HepG2 (cell line): ENCODE results near the gene CLDN15. TPM values are rescaled to one million over a fixed set of nuclear protein-coding genes. Genes with fewer than 3 reads are reported as not detected.

Experiments used
- ATAC-seq: fragments of 200-7000 bp; cut with Tn5 transposase; 3 replicates; pipeline ENCODE4 v1.9.1; 2020; ENCODE audit warnings: mild to moderate bottlenecking, moderate library complexity
- BruUV-seq: library from RNA; stranded (reverse); fragments of 400-500 nt; replicated peaks from 2 replicates; lab custom pipeline; 2021; lab: Mats Ljungman, UMichigan
- CTCF ChIA-PET: fragments of 300-600 bp; formaldehyde crosslinking; extraction: SDS; loops from one replicate; lab custom pipeline; 2021; ENCODE audit warnings: low total read pairs, inconsistent platforms, low intra/inter-chr PET ratio; lab: Yijun Ruan, JAX
- POLR2A ChIA-PET: fragments of 350-600 bp; sonication (Branson Sonifier 250); formaldehyde crosslinking; loops from one replicate; lab custom pipeline; 2020; ENCODE audit warnings: antibody characterized with exemption, inconsistent platforms; lab: Yijun Ruan, JAX
- DNase-seq: peaks from one replicate; pipeline ENCODE4 v3.0.0-alpha.2; 2015; ENCODE audit warnings: low spot score
- FAIRE-seq: peaks from 3 replicates; lab custom pipeline; 2011; peaks lifted over from hg19 to GRCh38; lab: Jason Lieb, UNC
- H2AFZ ChIP-seq: one replicate; pipeline ENCODE4 v1.6.1; 2011; ENCODE audit warnings: low read length, inconsistent platforms
- H3K27ac ChIP-seq: fragments of 300-600 bp; 3 replicates; pipeline ENCODE4 v1.8.0; 2011; ENCODE audit warnings: mixed run types, mild to moderate bottlenecking, mixed read lengths, low read length, inconsistent platforms; ENCODE audit not compliant: insufficient read depth; ENCODE audit errors: extremely low read length
- H3K27me3 ChIP-seq, 2 experiments: fragments of 200-600 bp in 1 of 2; 2 replicates in 1 of 2; 3 replicates in 1 of 2; pipeline versions ENCODE4 v1.6.0 to v1.8.0; 2011; ENCODE audit warnings: low read length in 2 of 2, mild to moderate bottlenecking in 2 of 2, moderate library complexity in 2 of 2, inconsistent platforms in 1 of 2; ENCODE audit not compliant: insufficient read depth in 2 of 2, control insufficient read depth in 1 of 2
- H3K36me3 ChIP-seq, 2 experiments: fragments of 200-600 bp in 1 of 2; replicated peaks in 1 of 2; 2 replicates in 1 of 2; 3 replicates in 1 of 2; pipeline versions ENCODE4 v1.5.1 to v1.8.0; 2011; ENCODE audit warnings: low read length in 2 of 2, inconsistent platforms in 1 of 2; ENCODE audit not compliant: insufficient read depth in 2 of 2, control insufficient read depth in 1 of 2
- H3K4me1 ChIP-seq: 2 replicates; pipeline ENCODE4 v1.5.1; 2012; ENCODE audit warnings: low read length, inconsistent platforms; ENCODE audit not compliant: insufficient read depth
- H3K4me2 ChIP-seq: 2 replicates; pipeline ENCODE4 v1.6.0; 2011; ENCODE audit warnings: low read depth, low read length, inconsistent platforms
- H3K4me3 ChIP-seq, 3 experiments: fragments of 200-600 bp in 1 of 3; sonication (generic), shearing (Covaris generic) in 1 of 3; replicated peaks in 1 of 3; 2 replicates each; pipeline ENCODE4 v1.5.1; 2011 to 2016; ENCODE audit warnings: low read length in 3 of 3, inconsistent platforms in 2 of 3, low read depth in 2 of 3, mild to moderate bottlenecking in 2 of 3, control low read depth in 1 of 3, mixed read lengths in 1 of 3; ENCODE audit not compliant: insufficient read depth in 1 of 3
- H3K79me2 ChIP-seq: one replicate; pipeline ENCODE4 v1.6.1; 2011; ENCODE audit warnings: low read length, inconsistent platforms; ENCODE audit not compliant: insufficient read depth
- H3K9ac ChIP-seq: 2 replicates; pipeline ENCODE4 v1.6.0; 2011; ENCODE audit warnings: mild to moderate bottlenecking, low read depth, low read length, inconsistent platforms; ENCODE audit not compliant: insufficient read depth
- H3K9me3 ChIP-seq: 2 replicates; pipeline ENCODE4 v1.5.1; 2012; ENCODE audit warnings: mild to moderate bottlenecking, low read length
- H4K20me1 ChIP-seq: 2 replicates; pipeline ENCODE4 v1.6.0; 2011; ENCODE audit warnings: inconsistent platforms, mild to moderate bottlenecking, low read length, moderate library complexity; ENCODE audit not compliant: insufficient read depth
- CBX1 ChIP-seq: IDR thresholded peaks from one replicate; pipeline ENCODE4 v1.6.1; 2016; ENCODE audit warnings: antibody characterized with exemption, low read depth
- DZIP1 ChIP-seq: sonication (generic); formaldehyde crosslinking; IDR thresholded peaks from 2 replicates; pipeline ENCODE4 v1.5.0; 2020; ENCODE audit warnings: mild to moderate bottlenecking, missing genetic modification reagents
- E2F5 ChIP-seq: sonication (generic); formaldehyde crosslinking; conservative IDR thresholded peaks from 2 replicates; pipeline ENCODE4 v1.4.0; 2020; ENCODE audit warnings: missing genetic modification reagents
- EEA1 ChIP-seq: sonication (generic); formaldehyde crosslinking; IDR thresholded peaks from 2 replicates; pipeline ENCODE4 v1.5.1; 2020; ENCODE audit warnings: mild to moderate bottlenecking, missing genetic modification reagents, borderline replicate concordance
- FIP1L1 ChIP-seq: fragments of 200-400 bp; formaldehyde crosslinking; IDR thresholded peaks from 2 replicates; pipeline ENCODE4 v1.6.1; 2018; ENCODE audit warnings: low read depth, mild to moderate bottlenecking, low read length, moderate library complexity, borderline replicate concordance; ENCODE audit not compliant: insufficient read depth
- FOXO4 ChIP-seq: sonication (generic); formaldehyde crosslinking; conservative IDR thresholded peaks from 2 replicates; pipeline ENCODE4 v1.8.1; 2023; ENCODE audit warnings: missing genetic modification reagents
- GABPA ChIP-seq, 2 experiments: IDR thresholded peaks; 2 replicates each; pipeline ENCODE4 v1.6.1; 2011 to 2016; ENCODE audit warnings: low read depth in 2 of 2, low read length in 1 of 2, missing biosample characterization in 1 of 2, missing genetic modification characterization in 1 of 2
- NFKB2 ChIP-seq: sonication (generic); formaldehyde crosslinking; IDR thresholded peaks from 2 replicates; pipeline ENCODE4 v1.4.0; 2020; ENCODE audit warnings: missing genetic modification reagents, borderline replicate concordance
- SMAD9 ChIP-seq: sonication (generic); formaldehyde crosslinking; IDR thresholded peaks from 2 replicates; pipeline ENCODE4 v1.5.1; 2020; ENCODE audit warnings: mild to moderate bottlenecking, missing genetic modification reagents
- SP5 ChIP-seq: IDR thresholded peaks from 2 replicates; pipeline ENCODE4 v1.6.1; 2016; ENCODE audit warnings: low read depth, borderline replicate concordance
- STAG1 ChIP-seq: sonication (generic); formaldehyde crosslinking; IDR thresholded peaks from 2 replicates; pipeline ENCODE4 v1.4.0; 2020; ENCODE audit warnings: missing genetic modification reagents
- TFE3 ChIP-seq: IDR thresholded peaks from 2 replicates; pipeline ENCODE4 v1.6.1; 2016
- ZFP90 ChIP-seq: sonication (generic); formaldehyde crosslinking; IDR thresholded peaks from 2 replicates; pipeline ENCODE4 v1.8.0; 2022; ENCODE audit warnings: missing genetic modification reagents, mild to moderate bottlenecking, inconsistent platforms, borderline replicate concordance
- ZFX ChIP-seq: sonication (generic); formaldehyde crosslinking; IDR thresholded peaks from 2 replicates; pipeline ENCODE4 v1.4.0; 2020; ENCODE audit warnings: mild to moderate bottlenecking, low read depth, missing genetic modification reagents, moderate library complexity
- ZMAT5 ChIP-seq: sonication (generic); formaldehyde crosslinking; IDR thresholded peaks from 2 replicates; pipeline ENCODE4 v1.5.0; 2020; ENCODE audit warnings: mild to moderate bottlenecking, low read depth, missing genetic modification reagents, borderline replicate concordance
- ZNF296 ChIP-seq: sonication (generic); formaldehyde crosslinking; conservative IDR thresholded peaks from 2 replicates; pipeline ENCODE4 v1.5.0; 2020; ENCODE audit warnings: mild to moderate bottlenecking, missing genetic modification reagents
- WGBS: methylation state at CpG from one replicate; pipeline ENCODE4 v1.1.6; 2017; ENCODE audit warnings: low lambda C conversion rate; 5-methylcytosine and 5-hydroxymethylcytosine counted together
- in situ Hi-C: cut with HindIII; loops from 2 replicates; pipeline ENCODE4 v1.10.0; 2017; ENCODE audit warnings: low pct_unique_long_range_greater_than_20kb; ENCODE audit not compliant: extremely low pct_ligation_motif_present
- intact Hi-C: fragments of 100-400 bp; cut with micrococcal nuclease; formaldehyde crosslinking; loops from one replicate; pipeline ENCODE4 v1.10.0; 2022; ENCODE audit not compliant: unreplicated experiment
- polyA plus RNA-seq, 8 experiments: library from polyadenylated mRNA; depleted of rRNA in 3 of 8; stranded (reverse) in 7 of 8; unstranded in 1 of 8; fragments of >200 nt; fragmentation: Illumina TruSeq in 4 of 8; extraction: Trizol in 4 of 8; gene quantifications; 2 replicates each; pipeline versions ENCODE4 v1.2.1 to v1.2.3, GENCODE V29; 2011 to 2016; ENCODE audit warnings: low read depth in 4 of 8, missing spikeins in 1 of 8, mixed read lengths in 1 of 8; ENCODE audit not compliant: insufficient read depth in 1 of 8
- total RNA-seq, 5 experiments: library from RNA; depleted of rRNA; stranded (reverse); fragments of >200 nt; fragmentation: Illumina TruSeq; extraction: Trizol; gene quantifications; 2 replicates each; pipeline ENCODE4 v1.2.3, GENCODE V29; 2016; ENCODE audit warnings: low read depth in 1 of 5

Gene CLDN15
- total and polyA plus RNA-seq, 2 of the 13 experiments (the other 11 are each of a cell fraction or from before 2014, with no cell fraction given): 7.1 to 17.8 TPM

GRCh38 chr7:101212014-101212413 lies 25.6 kb downstream of the CLDN15 start (continued):
- TF ChIP-seq STAG1 (CRISPR knock-in tag) (0 out of 2 replicates have a peak, but pooled peaks have one; percentile 14), SP5 (CRISPR knock-in tag) (no peak)

GRCh38 chr7:101211501-101211900 lies 26.1 kb downstream of the CLDN15 start:
- BruUV-seq: no TSS peak
- no peak; the same call in 2 of the 3 replicates for ATAC-seq
- WGBS: 95% methylated on average over 7 of the region's 24 CpGs
- intact Hi-C loops (no loop called here), in situ Hi-C loops (no loop called here)
- Histone ChIP-seq H3K27me3 (no peaks in the 10 kb centered on the region), H3K4me1 (peaks cover 19% of the 10 kb centered on the region), H3K79me2 (peaks cover 7% of the 10 kb centered on the region), H3K36me3 (peaks cover 14 to 26% of the 10 kb centered on the region in 2 experiments; a peak in 4 of 5 replicates), H3K4me2 (no peak overlapping the region), H3K27ac (no peak overlapping the region), H2AFZ (no peak overlapping the region), H3K4me3 (no peak overlapping the region), H3K9me3 (no peaks in the 10 kb centered on the region), H4K20me1 (no peaks in the 10 kb centered on the region), H3K9ac (no peak overlapping the region)
- FAIRE-seq: no peak
- DNase-seq: no peak
- ChIA-PET CTCF (no interaction called here), POLR2A (interaction anchor here (1.1 to 11.2 kb wide), 2 partner anchors 8 to 26 kb away, joined by 3 to 202 read pairs; partner anchors contain the start of genes CLDN15 and MOGAT3)
- TF ChIP-seq ZFP90 (CRISPR knock-in tag): no peak
- no peak for TF ChIP-seq E2F5 (CRISPR knock-in tag)
- no peak for TF ChIP-seq SMAD9
- no peak for TF ChIP-seq EEA1
- no peak for TF ChIP-seq ZNF296 (CRISPR knock-in tag)
- no peak for TF ChIP-seq DZIP1 (CRISPR knock-in tag)
- no peak for TF ChIP-seq ZFX (CRISPR knock-in tag)
- TF ChIP-seq NFKB2 (CRISPR knock-in tag): no peak
- no peak for TF ChIP-seq FOXO4 (CRISPR knock-in tag)
- no peak for TF ChIP-seq GABPA (IDR thresholded peaks at IDR 0.05; ENCODE audit: low read depth, low read length)
- TF ChIP-seq GABPA (CRISPR knock-in tag; IDR thresholded peaks at IDR 0.05; ENCODE audit: low read depth): no peak
- no peak for TF ChIP-seq ZMAT5 (CRISPR knock-in tag)
- TF ChIP-seq CBX1: no peak
- no peak for TF ChIP-seq TFE3
- TF ChIP-seq FIP1L1: no peak
